Inflammatory macrophage (primary cell): ENCODE measurements around the gene TMEM101.
"Not testable (repeated sequence)": the region's sequence is repeated elsewhere in the genome, so short reads cannot be mapped to it uniquely, and the experiment has no call there.

ENCODE experiments used
- DNase-seq, 2 donors: peaks; one replicate each; pipeline ENCODE4 v3.0.0-alpha.2; 2020 to 2022

Gene TMEM101

DNA sequence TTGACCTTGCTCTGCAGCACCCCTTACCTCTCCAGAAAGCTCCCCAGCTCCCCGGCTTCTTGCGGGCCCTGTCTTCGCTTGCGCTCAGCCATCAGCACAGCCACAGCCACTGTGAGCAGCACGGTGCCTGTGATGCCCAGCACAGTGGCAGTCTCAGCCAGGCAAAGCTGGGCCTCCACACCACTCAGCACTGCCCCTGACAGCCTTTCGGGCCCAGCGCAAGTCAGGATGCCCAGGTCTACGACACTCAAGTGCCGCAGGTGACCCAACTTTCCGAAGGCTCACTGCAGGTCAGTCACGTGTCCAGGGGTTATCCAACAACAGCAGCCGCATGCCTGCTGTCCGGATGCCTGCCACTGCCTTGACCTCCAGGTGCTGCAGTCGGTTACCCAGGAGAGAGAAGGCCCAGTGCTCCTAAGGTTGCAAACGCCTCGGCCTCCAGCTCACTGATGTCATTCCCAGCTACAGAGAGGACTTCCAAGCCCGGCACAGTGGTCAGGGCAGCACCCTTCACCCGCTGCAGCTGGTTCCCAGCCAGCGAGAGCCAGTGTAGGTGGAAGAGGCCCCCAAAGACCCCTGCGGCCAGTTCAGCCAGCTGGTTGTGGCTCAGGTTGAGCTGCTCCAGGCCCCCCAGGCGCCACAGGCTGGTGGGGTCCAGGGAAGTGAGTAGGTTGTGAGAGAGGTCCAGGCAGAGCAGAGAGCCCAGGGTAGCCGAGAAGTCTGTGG, 8.9 kb upstream of the TMEM101 start:
- no peak for DNase-seq

DNA sequence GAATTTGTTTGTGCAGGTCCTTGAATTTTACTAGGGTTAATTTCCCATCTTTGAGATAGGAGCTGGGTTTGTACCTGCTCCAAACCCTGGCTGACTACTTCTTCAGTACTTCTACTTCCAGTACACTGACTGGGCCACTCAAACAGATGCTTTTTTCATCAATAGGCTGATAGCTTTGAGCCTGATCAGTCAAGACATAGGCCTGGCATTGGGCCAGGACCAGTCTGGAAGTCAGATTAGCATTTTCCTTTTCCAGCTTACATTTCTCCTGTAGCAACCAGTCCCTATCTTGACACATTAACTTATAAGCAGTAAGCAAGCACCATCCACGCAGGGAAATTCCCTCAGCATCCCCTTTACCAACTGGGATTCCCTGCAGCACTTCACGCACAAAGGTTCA, 7.5 kb upstream of the TMEM101 start:
- DNase-seq: no peak

DNA sequence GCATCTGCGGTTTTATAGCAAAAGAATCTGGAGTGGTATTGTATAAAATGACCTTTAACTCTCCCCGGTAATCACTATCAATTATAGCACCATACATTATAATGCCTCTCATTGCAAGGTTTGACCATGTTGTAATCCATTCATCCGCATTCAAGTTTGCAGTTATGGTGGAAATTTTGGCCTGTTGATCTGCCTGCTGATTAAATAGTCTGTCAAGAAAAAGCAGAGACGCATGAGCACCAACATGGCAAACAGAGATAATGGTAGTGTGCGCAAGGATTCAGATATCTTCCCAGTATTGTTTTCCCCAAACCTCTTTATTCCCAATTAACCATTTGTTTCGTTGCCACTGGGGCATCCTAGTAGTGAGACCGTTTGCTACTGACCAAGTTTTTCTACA, 6.5 kb upstream of the TMEM101 start:
- not testable (repeated sequence) for DNase-seq

DNA sequence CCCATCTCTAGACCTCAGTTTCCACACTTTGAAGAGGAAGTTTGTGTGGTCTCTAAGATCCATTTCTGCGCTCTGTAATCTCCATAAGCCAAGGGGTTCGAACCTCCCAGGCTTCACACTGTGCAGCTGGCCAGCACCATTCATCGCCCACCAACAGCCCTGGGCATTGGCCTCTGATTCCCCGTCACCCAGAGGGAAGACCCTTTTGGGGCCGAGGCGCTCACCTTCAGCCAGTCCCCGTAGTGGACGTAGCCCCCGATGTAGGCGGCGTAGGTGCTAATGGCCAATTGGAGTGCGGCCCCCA, 678 bp downstream of the TMEM101 start:
- DNase-seq: peak in 1 of 2 donors; percentile 18

DNA sequence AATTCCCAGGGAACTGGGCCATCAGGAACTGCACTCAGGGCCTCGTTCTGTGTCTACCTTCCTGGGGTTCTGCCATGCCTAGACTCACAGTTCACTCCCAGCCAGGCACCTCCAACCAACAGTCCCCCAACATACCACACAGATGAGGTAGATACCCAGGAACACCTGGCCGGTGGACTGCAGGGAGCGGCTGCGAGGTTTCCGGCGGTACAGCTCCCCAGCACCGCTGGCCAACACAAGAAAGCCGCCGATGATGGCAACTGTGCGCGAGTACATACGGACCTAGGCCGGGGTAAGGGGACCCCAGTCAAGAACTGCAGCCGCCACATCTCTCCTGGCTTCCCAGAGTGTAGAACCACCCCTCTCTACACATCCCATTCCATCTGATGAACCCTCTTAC, 1.9 kb downstream of the TMEM101 start:
- no peak for DNase-seq

DNA sequence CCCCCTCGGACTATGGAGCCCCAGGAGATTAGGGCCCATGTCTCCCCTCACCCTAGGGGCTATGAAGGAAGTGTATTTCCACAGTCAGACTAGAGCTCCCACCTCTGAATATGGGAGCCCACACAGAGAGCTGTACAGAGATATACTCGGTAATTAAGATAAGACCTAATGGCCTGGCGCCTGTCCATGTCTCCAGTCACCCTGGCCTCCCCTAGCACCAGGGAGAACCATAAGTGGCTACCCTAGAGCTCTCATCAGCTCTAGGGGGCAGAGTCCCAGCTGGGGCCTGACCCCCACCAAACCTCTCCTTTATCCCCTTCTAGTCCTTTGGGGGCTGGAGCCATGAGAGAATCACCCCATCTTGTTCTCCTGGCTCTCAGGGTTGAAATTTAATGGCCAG, 2.4 kb downstream of the TMEM101 start:
- no peak for DNase-seq

DNA sequence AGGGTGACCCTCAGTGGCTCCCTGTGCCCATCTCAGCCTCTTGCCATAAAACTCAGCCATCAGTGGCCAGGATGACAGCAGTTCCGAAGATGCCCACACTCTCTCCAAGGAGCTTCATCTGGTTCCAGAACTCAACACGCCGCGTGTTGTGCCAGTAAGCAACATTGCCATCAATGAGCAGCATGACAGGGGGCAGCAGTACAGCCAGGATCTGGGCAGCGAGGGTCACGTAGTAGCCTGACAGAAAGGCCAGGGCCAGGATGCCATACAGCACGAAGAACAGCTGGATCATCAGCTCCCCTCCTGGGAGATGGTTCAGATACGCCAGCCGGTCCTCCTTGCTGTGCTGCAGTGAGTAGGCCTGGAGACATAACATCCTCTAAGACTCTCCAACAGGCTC, 2.9 kb downstream of the TMEM101 start:
- no peak for DNase-seq

DNA sequence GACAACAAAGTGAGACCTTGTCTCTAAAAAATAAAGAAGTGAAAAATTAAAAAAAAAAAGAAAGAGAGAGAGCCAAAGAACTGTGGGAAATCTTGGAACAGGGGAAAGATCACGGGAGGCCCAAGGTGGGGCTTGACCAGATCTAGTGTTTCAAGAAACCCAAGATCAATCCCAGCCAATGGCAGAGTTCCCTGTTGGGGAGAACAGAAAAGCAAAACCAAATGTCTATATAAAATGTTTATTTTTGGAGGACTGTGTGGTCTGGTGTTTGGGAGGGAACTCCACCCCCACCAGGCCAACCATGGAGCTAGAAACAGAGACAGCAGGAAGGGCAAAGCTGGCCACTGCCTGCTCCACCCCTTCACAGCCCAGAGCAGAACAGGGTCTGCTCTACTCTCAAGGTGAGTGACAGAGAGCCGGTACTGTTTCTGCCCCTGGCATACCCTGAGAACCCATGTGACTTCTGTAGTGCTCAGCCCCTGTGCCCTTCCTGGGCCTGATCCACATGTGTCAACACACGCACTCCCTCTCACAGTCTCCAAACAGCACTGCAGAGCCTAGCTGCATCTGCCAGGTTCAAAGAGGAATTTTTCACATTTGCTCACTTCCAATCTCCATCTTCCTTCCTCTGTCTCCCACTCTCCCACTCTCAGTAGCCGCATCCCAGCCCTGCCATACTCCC, 3.7 kb downstream of the TMEM101 start:
- DNase-seq: no peak

DNA sequence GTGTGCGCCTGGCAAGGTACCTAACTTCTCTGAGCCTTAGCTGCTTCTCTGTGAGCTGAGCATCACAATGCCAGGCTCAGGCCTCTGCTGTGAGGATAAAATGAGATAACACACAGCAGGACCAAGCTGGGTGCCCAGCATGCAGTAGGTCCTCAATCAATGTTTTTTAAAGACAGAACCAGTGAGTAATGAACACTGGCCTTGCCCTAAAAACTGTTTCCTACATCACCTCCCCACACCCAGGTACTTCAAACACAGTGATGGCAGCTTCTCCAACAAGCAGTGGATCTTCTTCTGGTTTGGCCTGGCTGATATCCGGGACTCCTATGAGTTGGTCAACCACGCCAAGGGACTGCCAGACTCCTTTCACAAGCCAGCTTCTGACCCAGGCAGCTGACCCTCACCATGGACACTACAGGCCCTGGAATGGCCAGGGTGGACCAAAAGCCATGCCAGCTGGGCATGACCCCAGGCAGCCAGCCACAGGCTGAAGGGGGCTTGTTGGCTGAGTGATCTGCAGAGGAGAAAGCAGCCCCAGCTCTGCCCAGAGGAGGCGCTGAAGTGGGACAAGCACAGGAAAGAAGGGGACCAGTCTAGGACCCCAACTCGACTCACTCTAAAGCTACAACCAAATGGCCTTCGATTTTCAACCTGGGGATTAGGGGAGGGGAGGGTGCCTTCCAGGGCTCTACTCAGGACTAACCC, 6.4 kb downstream of the TMEM101 start:
- no peak for DNase-seq

DNA sequence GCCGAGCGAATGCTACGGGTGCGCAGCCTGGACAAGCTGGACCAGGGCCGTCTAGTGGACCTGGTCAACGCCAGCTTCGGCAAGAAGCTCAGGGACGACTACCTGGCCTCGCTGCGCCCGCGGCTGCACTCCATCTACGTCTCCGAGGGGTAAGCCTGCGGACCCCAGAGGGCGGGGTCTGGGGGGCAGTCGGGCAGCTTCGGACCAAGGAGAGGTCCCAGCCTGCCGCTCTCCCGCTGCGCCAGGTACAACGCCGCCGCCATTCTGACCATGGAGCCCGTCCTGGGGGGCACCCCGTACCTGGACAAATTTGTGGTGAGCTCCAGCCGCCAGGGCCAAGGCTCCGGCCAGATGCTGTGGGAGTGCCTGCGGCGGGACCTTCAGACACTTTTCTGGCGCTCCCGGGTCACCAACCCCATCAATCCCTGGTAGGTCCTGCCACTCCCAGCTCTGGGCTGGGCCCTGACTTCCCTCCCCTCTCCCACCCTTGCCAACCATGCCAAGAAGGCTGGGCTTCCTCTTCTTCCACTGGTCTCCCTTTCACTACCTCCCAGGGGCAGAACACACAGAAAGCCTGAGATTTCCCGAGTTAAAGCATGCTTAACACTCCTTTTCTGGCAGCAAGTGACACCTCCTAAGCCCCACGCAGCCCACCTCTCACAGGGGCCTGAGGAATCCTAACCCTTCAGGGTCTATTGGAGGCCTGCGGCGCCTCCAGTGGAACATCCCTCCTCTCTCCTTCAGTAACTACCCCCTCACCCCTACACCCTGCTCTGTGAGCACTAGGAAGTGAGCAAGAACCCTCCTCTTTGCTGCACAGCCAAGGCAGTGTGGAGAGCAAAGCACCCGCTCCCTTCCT, 7.2 kb downstream of the TMEM101 start:
- DNase-seq: peak; percentile 34 to 47

DNA sequence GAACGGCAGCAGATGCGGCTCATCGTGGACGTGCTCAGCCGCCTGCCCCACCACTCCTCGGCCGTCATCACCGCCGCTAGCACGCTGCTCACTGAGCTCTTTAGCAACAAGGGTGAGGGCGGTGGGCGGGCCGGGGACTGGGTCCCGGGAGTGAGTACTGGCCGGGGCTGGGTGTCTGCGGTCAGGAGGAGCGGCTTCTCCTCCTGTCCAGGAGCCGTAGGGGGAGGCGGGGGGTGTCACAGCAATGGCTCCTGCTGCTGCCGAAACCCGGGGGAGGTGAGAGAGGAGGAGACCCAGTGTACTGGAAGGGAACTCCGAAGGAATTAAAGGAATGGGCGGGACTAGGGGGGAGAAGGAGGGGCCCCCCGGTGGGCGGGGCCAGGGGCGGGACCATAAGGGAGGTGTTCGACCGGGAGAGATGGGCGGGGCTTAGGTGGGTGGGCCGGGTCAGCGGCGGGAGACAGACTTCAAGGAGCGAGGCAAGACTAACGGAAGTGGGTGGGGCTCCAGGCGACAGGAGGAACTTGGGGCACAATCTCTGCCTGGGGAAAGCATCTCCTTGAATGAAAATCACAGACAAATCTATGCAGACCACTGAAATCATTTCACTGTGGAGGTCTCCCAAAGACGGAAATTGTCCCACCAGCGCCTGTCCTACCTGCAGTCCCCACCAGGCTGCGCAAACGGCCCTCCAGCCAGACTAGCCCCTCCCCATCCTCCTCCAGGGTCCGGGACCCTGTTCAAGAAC, 8.0 kb downstream of the TMEM101 start:
- DNase-seq: peak; percentile 98 to 99

DNA sequence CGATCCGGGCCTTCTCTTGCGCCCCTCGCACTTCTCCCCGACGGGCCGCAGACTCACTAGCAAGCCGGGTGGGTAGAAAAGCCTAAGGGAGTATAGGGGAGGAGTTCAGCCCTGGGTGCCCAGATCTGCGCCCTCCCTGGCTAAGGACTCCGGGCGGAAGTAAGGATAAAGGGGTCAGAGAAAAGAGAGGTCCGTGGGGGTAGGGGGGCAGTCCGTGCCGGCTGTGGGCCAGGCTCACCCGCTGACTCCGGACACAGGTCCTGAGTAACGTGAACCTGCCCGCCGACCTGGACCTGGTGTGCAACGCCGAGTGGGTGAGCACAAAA, 8.5 kb downstream of the TMEM101 start:
- DNase-seq: no peak

DNA sequence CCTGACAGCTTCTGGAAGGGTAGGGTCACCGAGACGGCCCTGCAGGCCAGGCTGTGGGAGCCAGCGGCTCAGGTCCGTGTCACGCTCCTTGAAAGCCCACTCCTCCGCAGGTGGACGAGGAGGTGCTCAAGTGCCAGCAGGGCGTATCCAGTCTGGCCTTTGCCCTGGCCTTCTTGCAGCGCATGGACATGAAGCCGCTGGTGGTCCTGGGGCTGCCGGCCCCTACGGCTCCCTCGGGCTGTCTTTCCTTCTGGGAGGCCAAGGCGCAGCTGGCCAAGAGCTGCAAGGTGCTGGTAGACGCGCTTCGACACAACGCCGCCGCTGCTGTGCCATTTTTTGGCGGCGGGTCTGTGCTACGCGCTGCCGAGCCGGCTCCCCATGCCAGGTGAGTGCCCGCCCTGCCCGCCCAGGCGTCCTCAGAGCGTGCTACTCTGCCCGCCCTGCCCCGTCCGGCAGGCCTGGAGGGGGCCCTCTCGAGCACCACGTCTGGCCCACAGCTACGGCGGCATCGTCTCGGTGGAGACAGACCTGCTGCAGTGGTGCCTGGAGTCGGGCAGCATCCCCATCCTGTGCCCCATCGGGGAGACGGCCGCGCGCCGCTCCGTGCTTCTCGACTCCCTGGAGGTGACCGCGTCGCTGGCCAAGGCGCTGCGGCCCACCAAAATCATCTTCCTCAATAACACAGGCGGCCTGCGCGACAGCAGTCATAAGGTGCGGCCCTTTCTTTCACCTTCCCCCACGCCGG, 9.1 kb downstream of the TMEM101 start:
- no peak for DNase-seq

DNA sequence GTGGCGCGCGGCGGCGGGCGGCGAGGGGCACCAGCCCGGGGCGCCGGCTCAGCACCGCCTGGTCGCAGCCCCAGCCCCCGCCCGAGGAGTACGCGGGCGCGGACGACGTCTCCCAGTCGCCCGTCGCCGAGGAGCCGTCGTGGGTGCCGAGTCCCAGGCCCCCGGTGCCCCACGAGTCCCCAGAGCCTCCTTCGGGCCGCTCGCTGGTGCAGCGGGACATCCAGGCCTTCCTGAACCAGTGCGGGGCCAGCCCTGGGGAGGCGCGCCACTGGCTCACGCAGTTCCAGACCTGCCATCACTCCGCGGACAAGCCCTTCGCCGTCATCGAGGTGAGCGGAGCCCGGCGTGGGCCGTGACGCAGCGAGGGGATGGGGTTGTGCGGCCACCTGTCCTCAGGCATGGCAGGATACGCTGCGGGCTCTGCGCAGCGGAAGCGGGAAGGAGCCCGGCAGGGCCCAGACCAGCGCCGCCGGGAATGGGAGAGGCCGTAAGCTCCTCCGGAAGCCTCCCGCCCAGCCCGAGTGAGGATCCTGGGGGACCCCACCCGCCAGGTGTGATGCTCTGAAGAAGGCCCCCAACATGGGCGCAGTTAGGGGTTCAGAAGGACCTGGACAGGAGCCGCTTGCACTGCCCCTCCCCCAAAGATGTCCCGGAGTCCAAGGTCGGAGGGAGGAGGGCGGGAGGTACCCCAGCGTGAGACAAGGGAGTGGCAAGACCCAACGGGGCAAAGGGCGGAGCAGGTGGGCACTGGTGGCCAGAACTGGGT, 9.8 kb downstream of the TMEM101 start:
- DNase-seq: no peak

DNA sequence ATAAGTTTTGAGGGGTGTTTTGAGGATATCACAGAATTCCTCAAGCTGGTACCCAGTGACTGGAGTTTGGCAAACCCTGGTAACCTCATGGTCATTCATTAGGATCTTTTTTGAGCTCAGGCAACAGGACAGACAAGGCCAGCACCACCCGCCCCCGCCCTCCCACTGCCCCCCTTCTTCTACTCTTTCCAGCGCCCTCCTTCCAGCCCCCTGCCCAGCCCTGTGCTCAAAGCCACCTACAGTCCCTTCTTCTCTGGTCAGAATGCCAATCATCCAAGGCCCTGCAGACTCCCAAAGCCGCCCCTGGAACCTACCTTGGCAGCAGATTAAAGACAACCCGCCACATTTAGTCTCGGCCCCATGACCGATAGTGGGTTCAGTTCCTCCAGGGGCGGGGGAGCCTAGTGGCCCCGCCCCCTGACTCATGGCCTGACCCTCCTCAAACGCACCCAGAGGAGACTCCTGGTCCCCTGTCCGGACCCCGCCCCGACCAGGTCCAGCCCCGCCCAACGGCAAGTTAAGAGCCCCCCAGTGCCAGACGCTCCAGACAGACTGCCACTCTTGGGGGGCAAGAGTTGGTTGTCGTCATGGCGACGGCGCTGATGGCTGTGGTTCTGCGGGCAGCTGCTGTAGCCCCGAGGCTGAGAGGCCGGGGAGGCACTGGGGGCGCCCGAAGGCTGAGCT, 10.5 kb downstream of the TMEM101 start, which contains the start of gene NAGS:
TSS of gene NAGS (plus strand) at position 546 of the 684 bp plus-strand sequence. CDS start at position 588, 42 bp downstream.
- DNase-seq: no peak

DNA sequence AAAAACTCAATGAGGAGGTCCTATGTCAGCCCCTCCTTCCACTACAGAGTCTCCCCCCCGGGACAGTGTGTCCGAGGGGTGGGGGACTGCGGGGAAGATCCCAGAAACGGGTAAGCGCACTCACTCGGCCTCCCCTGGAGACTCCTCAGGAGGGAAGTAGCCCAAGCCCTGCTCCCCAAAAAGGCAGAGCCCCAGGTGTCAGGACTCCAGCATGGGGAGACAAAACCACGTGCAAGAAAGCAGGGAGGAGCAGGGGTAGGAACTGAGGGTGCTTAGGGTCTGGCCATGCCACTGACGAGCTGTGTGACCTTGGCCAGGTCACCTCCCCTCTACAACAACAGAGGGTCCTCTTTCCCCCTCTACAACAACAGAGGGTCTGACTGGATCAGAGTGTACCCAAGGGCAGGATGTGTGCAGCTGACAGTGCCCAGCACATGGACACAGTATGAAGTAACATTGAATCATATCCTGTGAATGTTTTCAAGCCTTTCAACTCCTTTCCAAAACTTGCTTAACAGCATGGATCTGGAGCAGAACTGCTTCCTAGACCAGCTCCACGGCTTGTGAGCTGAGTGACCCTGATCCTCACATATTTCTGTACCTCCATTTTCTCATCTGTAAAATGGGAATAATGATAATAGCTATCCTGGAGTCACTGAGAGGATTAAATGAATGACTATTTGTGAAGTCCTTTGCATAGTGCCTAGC, 12.5 kb downstream of the TMEM101 start:
- DNase-seq: no peak

DNA sequence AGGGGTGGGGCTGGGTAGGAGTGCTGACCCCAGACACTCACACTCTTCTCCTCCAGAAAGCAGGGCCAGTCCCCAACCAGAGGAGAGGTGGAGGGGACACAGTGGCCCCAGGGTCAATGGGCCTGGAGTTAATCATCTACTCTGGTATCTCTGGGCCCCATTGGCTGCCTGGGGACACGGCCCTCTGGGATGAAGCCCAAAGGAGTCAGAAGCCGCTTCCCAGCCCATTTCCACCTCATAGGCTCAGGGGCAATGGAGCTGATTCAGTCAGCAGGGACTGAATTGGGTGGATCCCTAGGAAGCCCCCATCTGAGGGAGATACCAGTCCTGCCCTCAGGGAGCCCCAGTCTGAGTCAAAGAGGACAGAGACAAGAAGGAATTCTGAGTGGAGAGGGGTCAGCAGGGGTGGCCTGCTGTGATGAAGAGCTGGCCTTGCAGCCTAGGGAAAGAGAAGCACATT, 13.3 kb downstream of the TMEM101 start:
- DNase-seq: no peak

DNA sequence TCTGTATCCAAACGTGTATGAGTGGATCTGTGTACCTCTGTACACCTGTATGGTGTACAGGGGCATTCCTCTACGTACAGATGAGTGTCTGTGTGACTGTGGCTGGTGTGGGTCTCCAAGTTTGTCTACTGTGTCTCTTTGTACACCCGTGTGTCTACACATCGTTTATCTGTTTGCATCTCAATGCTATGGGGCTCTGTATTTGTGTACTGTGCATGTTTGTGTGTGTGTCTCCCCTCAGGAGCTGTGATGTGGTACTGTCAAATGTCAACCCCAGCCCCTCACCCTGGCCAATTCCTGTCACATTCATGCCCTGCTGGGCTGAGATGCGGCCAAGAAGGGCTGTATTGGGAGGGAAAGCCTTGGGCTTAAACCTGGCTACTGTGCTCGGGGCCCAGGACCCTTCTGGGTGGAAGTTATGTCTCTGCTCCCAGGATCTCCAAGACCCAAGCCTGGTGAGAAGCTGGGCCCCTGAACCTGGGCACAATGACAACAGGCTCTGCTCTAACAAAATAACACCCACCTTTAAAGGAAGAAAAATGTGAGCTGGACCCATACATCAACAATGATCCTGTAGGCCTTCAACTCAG, 13.8 kb downstream of the TMEM101 start:
- DNase-seq: no peak
